ENCODE measurements around the gene NAALADL1. TPM values are rescaled to one million over a fixed set of nuclear protein-coding genes. Genes with fewer than 3 reads are reported as not detected.
A peak's percentile ranks its signal among the peaks of the same experiment; 100 is the strongest.

Gene NAALADL1
- total RNA-seq, 1 donor from 2014 or later = not detected

DNA sequence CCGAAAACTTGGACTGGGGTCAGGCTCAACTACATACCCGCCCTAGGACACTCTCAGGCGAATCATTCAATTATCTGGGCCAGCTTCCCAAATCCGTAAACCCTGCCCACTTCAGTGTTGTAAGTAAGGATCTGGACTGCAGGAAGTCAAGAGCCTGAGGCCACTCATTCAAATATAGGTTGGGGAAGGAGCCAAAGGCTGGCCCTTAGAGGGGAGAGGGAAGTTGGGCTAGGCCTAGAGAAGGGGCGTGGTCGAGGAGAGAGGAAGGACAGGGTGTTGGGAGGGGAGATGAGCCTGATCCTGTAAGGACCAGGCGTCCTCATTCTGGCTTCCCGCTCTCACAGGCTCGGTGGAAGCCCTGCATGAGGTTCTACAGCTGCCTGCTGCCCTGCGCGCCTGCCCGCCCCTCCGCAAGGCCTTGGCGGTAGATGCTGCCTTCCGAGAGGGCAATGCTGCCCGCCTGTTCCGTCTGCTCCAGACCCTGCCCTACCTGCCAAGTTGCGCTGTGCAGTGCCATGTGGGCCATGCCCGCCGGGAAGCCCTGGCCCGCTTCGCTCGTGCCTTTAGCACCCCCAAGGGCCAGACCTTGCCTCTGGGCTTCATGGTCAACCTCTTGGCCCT lies 14.4 kb downstream of the NAALADL1 start:
- H3K4me3 Mint-ChIP-seq (ENCODE audit: unreplicated experiment) = no peak overlapping the region
- no peak for TF ChIP-seq CTCF (IDR thresholded peaks at IDR 0.05)
- peaks cover 10% of the 10 kb centered on the region for H3K36me3 Mint-ChIP-seq (ENCODE audit: unreplicated experiment)
- DNase-seq (ENCODE audit: extremely low spot score, unreplicated experiment) = no peak
- H3K27ac Mint-ChIP-seq (ENCODE audit: unreplicated experiment) = no peak overlapping the region
- H3K4me1 Mint-ChIP-seq (ENCODE audit: unreplicated experiment) = peaks cover 17% of the 10 kb centered on the region
- no peaks in the 10 kb centered on the region for H3K27me3 Mint-ChIP-seq (ENCODE audit: unreplicated experiment)
- H3K9me3 Mint-ChIP-seq (ENCODE audit: unreplicated experiment) = no peaks in the 10 kb centered on the region

GRCh38 chr11:65042891-65043290 lies 15.5 kb downstream of the NAALADL1 start:
- Mint-ChIP-seq H3K4me3 (ENCODE audit: unreplicated experiment) (peak overlapping the region; percentile 81), H3K4me1 (ENCODE audit: unreplicated experiment) (peaks cover 17% of the 10 kb centered on the region), H3K27me3 (ENCODE audit: unreplicated experiment) (no peaks in the 10 kb centered on the region), H3K27ac (ENCODE audit: unreplicated experiment) (peak overlapping the region; percentile 23), H3K36me3 (ENCODE audit: unreplicated experiment) (peaks cover 12% of the 10 kb centered on the region), H3K9me3 (ENCODE audit: unreplicated experiment) (no peaks in the 10 kb centered on the region)
- no peak for DNase-seq (ENCODE audit: extremely low spot score, unreplicated experiment)
- no peak for TF ChIP-seq CTCF (IDR thresholded peaks at IDR 0.05)

DNA sequence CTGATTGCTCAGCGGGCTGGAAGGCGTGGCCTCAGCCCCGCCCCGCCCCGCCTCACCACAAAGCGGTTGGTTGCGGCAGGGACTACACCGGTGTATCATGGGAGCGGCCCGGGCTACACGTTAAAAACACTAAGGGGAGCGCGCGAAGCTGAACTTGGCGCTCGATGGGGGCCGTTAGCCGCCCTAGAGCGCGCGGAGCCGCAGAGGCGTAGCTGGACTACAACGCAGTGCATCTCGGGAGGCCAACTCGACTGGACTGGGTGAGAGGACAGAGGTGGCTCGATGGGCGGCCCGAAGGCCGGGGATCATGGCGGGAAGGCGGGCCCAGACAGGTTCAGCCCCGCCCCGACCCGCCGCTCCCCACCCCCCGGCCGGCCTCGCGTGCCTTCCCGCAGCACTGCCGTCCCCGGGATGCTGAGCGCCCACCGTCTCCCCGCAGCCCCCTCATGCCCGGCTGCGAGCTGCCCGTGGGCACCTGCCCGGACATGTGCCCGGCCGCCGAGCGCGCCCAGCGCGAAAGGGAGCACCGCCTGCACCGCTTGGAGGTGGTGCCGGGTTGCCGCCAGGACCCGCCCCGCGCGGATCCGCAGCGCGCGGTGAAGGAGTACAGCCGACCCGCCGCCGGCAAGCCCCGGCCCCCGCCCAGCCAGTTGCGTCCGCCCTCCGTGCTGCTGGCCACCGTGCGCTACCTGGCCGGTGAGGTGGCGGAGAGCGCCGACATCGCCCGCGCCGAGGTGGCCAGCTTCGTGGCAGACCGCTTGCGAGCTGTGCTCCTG lies 17.3 kb downstream of the NAALADL1 start, which contains the start of gene SAC3D1:
SAC3D1 (plus strand) TSS at position 364 of the 776 bp plus-strand sequence; CDS start at position 447, 83 bp downstream.
- Mint-ChIP-seq H3K36me3 (ENCODE audit: unreplicated experiment) (peaks cover 12% of the 10 kb centered on the region), H3K27ac (ENCODE audit: unreplicated experiment) (peak within 1 kb of the TSS; percentile 96), H3K4me3 (ENCODE audit: unreplicated experiment) (peak within 1 kb of the TSS; percentile 86), H3K9me3 (ENCODE audit: unreplicated experiment) (no peaks in the 10 kb centered on the region), H3K27me3 (ENCODE audit: unreplicated experiment) (no peaks in the 10 kb centered on the region), H3K4me1 (ENCODE audit: unreplicated experiment) (peaks cover 19% of the 10 kb centered on the region)
- TF ChIP-seq CTCF (IDR thresholded peaks at IDR 0.05) = no peak
- DNase-seq (ENCODE audit: extremely low spot score, unreplicated experiment) = peak; percentile 93

- no peak for TF ChIP-seq CTCF (IDR thresholded peaks at IDR 0.05)
- Mint-ChIP-seq H3K27ac (ENCODE audit: unreplicated experiment) (peak overlapping the region; percentile 96), H3K4me3 (ENCODE audit: unreplicated experiment) (peak overlapping the region; percentile 86), H3K36me3 (ENCODE audit: unreplicated experiment) (peaks cover 14% of the 10 kb centered on the region), H3K9me3 (ENCODE audit: unreplicated experiment) (no peaks in the 10 kb centered on the region), H3K4me1 (ENCODE audit: unreplicated experiment) (peaks cover 19% of the 10 kb centered on the region), H3K27me3 (ENCODE audit: unreplicated experiment) (no peaks in the 10 kb centered on the region)
- DNase-seq (ENCODE audit: extremely low spot score, unreplicated experiment) = no peak
Observed at GRCh38 chr11:65040520-65040846, 17.9 kb downstream of the NAALADL1 start.

DNA sequence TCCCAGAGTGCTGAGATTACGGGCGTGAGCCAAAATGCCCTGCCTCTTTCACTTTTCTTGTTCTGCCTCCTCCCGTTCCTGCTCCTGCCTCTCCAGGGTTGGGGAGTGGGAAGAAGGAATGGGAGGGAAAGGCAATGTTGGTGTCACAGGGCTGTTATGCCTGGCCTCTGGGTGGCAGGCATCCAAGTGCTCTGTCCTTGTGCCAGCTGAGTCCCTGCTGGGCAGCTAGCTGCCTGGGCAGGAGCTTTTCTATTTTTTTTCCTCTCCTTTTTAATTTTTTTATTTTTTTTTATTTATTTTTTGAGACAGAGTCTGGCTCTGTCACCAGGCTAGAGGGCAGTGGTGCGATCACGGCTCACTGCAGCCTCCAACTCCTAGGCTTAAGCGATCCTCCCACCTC lies 21.4 kb downstream of the NAALADL1 start:
- peaks cover 7% of the 10 kb centered on the region for H3K36me3 Mint-ChIP-seq (ENCODE audit: unreplicated experiment)
- no peaks in the 10 kb centered on the region for H3K9me3 Mint-ChIP-seq (ENCODE audit: unreplicated experiment)
- no peak for TF ChIP-seq CTCF (IDR thresholded peaks at IDR 0.05)
- no peak overlapping the region for H3K4me3 Mint-ChIP-seq (ENCODE audit: unreplicated experiment)
- peak overlapping the region; percentile 7 for H3K27ac Mint-ChIP-seq (ENCODE audit: unreplicated experiment)
- no peaks in the 10 kb centered on the region for H3K27me3 Mint-ChIP-seq (ENCODE audit: unreplicated experiment)
- H3K4me1 Mint-ChIP-seq (ENCODE audit: unreplicated experiment) = peaks cover 8% of the 10 kb centered on the region
- DNase-seq (ENCODE audit: extremely low spot score, unreplicated experiment) = no peak

All from osteocyte (in vitro differentiated cells).